ENCODE measurements around the gene PSMB5.

PSMB5 gene

GRCh38 chr14:23074906-23075305, 40.2 kb upstream of the PSMB5 start:
- no peak overlapping the region for H3K4me3 ChIP-seq (ENCODE audit: low read length)
- TF ChIP-seq, protein P1, sequence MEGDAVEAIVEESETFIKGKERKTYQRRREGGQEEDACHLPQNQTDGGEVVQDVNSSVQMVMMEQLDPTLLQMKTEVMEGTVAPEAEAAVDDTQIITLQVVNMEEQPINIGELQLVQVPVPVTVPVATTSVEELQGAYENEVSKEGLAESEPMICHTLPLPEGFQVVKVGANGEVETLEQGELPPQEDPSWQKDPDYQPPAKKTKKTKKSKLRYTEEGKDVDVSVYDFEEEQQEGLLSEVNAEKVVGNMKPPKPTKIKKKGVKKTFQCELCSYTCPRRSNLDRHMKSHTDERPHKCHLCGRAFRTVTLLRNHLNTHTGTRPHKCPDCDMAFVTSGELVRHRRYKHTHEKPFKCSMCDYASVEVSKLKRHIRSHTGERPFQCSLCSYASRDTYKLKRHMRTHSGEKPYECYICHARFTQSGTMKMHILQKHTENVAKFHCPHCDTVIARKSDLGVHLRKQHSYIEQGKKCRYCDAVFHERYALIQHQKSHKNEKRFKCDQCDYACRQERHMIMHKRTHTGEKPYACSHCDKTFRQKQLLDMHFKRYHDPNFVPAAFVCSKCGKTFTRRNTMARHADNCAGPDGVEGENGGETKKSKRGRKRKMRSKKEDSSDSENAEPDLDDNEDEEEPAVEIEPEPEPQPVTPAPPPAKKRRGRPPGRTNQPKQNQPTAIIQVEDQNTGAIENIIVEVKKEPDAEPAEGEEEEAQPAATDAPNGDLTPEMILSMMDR (conservative IDR thresholded peaks at IDR 0.05; ENCODE audit: low read depth, low read length), result no peak
- DNase-seq (ENCODE audit: low read depth), result no peak

- no peak for DNase-seq (ENCODE audit: low read depth)
- TF ChIP-seq, protein P1 (conservative IDR thresholded peaks at IDR 0.05; ENCODE audit: low read depth, low read length), result no peak
- no peak overlapping the region for H3K4me3 ChIP-seq (ENCODE audit: low read length)
Measured at GRCh38 chr14:23071921-23072539, 37.3 kb upstream of the PSMB5 start.

GRCh38 chr14:23071244-23071920, 36.7 kb upstream of the PSMB5 start:
- TF ChIP-seq, protein P1 (conservative IDR thresholded peaks at IDR 0.05; ENCODE audit: low read depth, low read length), result no peak
- peak overlapping the region; percentile 95 for H3K4me3 ChIP-seq (ENCODE audit: low read length)
- peak; percentile 88 for DNase-seq (ENCODE audit: low read depth)

- peak overlapping the region; percentile 95 for H3K4me3 ChIP-seq (ENCODE audit: low read length)
- TF ChIP-seq, protein P1 (conservative IDR thresholded peaks at IDR 0.05; ENCODE audit: low read depth, low read length), result no peak
- DNase-seq (ENCODE audit: low read depth), result no peak
Measured at GRCh38 chr14:23070262-23071129, 35.8 kb upstream of the PSMB5 start.

- DNase-seq (ENCODE audit: low read depth), result no peak
- TF ChIP-seq, protein P1 (conservative IDR thresholded peaks at IDR 0.05; ENCODE audit: low read depth, low read length), result no peak
- no peak overlapping the region for H3K4me3 ChIP-seq (ENCODE audit: low read length)
Measured at GRCh38 chr14:23069413-23069806, 34.7 kb upstream of the PSMB5 start.

GRCh38 chr14:23068789-23069412, 34.2 kb upstream of the PSMB5 start:
- TF ChIP-seq, protein P1 (conservative IDR thresholded peaks at IDR 0.05; ENCODE audit: low read depth, low read length), result peak; percentile 100
- H3K4me3 ChIP-seq (ENCODE audit: low read length), result peak overlapping the region; percentile 16
- DNase-seq (ENCODE audit: low read depth), result peak; percentile 77
